Measurements from ENCODE around the gene SLC4A4.

SLC4A4 gene

DNA sequence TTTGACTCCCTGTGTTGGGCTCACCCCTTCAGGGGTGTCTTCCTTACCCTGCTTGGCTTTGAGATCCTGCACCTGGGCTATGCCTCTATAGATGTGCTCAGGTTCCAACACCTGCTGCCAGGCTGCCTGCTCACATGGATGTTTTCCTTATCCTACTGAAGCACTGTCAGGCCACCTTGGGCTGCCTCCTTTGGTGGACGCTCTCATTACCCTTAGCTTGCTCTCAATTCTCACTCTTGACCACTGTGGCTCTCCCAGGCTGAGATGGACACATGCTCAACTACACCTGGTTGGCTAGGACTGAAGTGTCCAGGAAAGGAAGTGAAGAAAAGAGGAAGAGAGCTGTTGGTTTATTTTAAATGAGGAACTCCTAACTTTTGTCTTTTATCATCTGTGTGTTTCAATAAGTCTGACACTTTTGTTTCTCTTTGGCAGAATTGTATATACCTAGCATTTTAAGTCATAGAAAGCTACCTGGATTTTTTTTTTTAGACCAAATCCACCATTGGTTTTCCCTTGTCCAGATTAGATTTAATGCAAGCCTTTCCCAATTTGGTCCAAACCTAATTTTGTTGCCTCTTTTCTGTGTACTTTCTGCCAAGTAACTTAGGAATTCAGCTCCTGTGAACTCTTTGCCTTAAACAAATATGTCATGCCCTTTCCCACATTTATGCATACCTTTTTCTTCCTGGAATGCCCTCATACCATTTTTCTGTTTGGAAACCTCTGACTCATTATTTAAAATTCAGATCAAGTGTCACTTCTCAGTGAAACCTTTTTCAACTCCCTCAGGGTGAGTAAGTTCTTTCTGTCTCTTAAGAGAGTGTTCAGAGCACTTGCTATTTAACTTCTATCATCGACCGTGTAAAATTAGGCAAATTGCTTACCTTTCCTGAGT lies 269.2 kb downstream of the SLC4A4 start:
- ATAC-seq, result no peak

DNA sequence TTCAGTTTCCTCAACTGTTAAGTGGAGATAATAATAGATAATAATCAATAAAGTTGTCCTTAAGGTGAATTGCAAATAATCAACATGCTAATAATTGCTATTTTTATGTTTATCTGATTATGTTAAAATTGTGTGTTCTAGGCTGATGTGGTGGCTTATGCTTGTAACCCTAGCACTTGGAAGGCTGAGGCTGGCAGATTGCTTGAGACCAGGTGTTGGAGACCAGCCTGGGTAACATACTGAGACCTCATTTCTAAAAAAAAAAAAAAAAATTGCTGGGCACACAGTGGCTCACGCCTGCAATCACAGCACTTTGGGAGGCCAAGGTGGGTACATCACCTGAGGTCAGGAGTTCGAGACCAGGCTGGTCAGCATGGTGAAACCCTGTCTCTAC lies 269.9 kb downstream of the SLC4A4 start:
- no peak for ATAC-seq

DNA sequence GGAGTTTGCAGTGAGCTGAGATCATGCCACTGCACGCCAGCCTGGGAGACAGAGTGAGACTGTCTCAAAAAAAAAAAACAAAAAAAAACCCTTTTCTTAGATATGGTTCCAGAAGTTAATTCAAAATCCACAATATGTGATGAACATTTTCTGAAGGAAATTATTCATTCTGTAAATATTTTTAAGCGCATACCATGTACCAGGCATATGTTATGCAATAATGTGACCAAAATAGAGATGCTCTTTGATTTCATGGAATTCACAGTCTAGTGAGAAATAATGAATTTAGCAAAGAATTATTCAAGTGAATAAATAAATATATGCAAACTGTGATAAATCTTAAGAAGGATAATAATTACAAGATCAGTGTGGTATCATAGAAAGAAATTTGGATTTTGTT lies 270.3 kb downstream of the SLC4A4 start:
- ATAC-seq, result no peak

- ATAC-seq, result no peak
Observed at GRCh38 chr4:71609651-71610050, 270.8 kb downstream of the SLC4A4 start.

DNA sequence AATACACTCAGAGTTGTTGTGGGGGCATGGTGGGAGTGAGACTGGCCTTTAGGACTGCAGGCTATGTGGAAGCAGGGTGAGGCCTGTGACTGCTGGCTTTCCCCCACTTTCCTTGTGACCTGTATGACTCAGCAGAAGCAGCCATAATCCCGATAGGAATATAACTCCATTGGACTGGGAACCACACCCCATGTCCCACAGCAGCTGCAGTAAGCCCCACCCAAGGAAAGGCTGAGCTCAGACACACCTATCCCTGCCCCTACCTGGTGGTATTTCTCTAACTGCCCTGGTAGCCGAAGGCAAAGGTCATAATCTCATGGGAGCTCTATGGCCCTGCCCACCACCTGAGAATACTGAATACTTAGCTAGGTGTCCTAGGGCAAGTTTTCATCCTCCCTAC lies 275.8 kb downstream of the SLC4A4 start:
- no peak for ATAC-seq

DNA sequence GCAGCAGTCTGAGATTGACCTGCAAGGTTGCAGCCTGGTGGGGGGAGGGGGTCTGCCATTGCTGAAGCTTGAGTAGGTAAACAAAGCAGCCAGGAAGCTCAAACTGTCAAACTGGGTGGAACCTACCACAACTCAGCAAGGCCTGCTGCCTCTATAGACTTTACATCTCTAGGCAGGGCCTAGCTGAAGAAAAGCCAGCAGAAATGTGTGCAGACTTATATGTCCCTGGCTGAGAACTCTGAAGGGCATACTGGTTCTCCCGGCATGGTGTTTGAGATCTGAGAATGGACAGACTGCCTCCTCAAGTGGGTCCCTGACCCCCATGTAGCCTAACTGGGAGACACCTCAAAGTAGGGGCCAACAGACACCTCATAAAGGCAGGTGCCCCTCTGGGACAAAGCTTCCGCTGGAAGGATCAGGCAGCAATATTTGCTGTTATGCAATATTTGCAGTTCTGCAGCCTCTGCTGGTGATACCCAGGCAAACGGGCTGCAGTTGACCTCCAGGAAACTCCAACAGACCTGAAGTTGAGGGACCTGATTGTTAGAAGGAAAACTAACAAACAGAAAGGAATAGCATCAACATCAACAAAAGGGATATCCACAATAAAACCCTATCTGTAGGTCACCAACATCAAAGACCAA lies 277.5 kb downstream of the SLC4A4 start:
- ATAC-seq, result no peak
